ENCODE measurements around the gene SEMA6D.

DNA sequence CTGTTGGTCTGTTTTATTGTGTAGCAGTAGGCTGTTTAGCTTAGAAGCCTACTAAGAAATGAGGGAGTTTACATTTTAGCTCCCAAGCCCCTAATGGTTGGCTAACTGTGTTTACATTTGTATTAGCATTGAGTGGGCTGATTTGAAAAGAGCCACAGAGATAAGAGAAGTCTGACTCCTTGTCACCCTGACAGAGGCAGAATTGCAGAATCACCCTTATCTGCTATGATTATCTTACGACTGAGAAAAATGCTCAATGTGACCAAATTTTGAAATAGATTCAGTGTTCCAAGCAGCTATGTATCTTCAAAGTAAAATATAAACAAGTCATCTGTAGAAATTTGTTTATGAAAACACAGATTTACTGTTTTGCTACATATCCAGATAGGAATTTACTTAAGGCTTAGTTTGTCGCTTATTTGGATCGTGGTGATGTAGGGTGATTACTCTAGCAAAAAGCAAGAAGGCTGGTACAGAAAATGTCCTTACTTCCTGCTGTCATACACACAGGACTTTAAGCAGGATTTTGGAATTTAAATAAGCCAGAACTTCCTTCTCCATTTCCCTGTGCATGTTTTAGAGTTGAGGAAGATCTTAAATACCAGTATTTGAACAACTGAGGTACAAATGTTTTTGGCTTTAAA, 19.0 kb downstream of the SEMA6D start:
- TF ChIP-seq, protein P1, sequence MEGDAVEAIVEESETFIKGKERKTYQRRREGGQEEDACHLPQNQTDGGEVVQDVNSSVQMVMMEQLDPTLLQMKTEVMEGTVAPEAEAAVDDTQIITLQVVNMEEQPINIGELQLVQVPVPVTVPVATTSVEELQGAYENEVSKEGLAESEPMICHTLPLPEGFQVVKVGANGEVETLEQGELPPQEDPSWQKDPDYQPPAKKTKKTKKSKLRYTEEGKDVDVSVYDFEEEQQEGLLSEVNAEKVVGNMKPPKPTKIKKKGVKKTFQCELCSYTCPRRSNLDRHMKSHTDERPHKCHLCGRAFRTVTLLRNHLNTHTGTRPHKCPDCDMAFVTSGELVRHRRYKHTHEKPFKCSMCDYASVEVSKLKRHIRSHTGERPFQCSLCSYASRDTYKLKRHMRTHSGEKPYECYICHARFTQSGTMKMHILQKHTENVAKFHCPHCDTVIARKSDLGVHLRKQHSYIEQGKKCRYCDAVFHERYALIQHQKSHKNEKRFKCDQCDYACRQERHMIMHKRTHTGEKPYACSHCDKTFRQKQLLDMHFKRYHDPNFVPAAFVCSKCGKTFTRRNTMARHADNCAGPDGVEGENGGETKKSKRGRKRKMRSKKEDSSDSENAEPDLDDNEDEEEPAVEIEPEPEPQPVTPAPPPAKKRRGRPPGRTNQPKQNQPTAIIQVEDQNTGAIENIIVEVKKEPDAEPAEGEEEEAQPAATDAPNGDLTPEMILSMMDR (IDR thresholded peaks at IDR 0.05), result no peak
- TF ChIP-seq POLR2A (IDR thresholded peaks at IDR 0.05), result no peak

Data from right lobe of liver (tissue), 4 donors.